Lung (tissue), 12 donors: ENCODE data around the gene PDRG1. TPM values are rescaled to one million over a fixed set of nuclear protein-coding genes. Genes with fewer than 3 reads are reported as not detected.

ENCODE experiments used
- ATAC-seq: fragments of 200-7000 bp; cut with Tn5 transposase; one replicate; pipeline ENCODE4 v1.9.1; 2020; ENCODE audit warnings: moderate number of reproducible peaks; ENCODE audit not compliant: insufficient read depth, low FRiP score
- DNase-seq, 3 donors: peaks; one replicate each; pipeline ENCODE4 v3.0.0-alpha.2; 2013 to 2017
- H3K27ac ChIP-seq, 2 donors: one replicate each; pipeline ENCODE4 v1.5.1; 2013; ENCODE audit warnings: mild to moderate bottlenecking in 2 of 2, moderate library complexity in 2 of 2, control low read depth in 1 of 2, inconsistent platforms in 1 of 2, low read depth in 1 of 2, low read length in 1 of 2
- H3K27me3 ChIP-seq, 3 donors: one replicate each; pipeline ENCODE4 v1.5.1; 2013; ENCODE audit warnings: low read length in 2 of 3; ENCODE audit not compliant: control insufficient read depth in 3 of 3, insufficient read depth in 3 of 3
- H3K36me3 ChIP-seq, 4 donors: one replicate each; pipeline ENCODE4 v1.5.1; 2013; ENCODE audit warnings: low read length in 4 of 4, mild to moderate bottlenecking in 1 of 4, moderate library complexity in 1 of 4; ENCODE audit not compliant: control insufficient read depth in 4 of 4, insufficient read depth in 4 of 4
- H3K4me1 ChIP-seq, 5 donors: one replicate each; pipeline ENCODE4 v1.5.1; 2013; ENCODE audit warnings: low read length in 5 of 5, mild to moderate bottlenecking in 2 of 5, moderate library complexity in 1 of 5; ENCODE audit not compliant: control insufficient read depth in 5 of 5, insufficient read depth in 5 of 5
- H3K4me3 ChIP-seq: one replicate; pipeline ENCODE4 v1.5.1; 2013; ENCODE audit warnings: mild to moderate bottlenecking, control low read depth, moderate library complexity
- H3K9ac ChIP-seq, 2 donors: one replicate each; pipeline ENCODE4 v1.5.1; 2013; ENCODE audit warnings: low read length in 2 of 2, control low read depth in 1 of 2; ENCODE audit not compliant: insufficient read depth in 1 of 2
- H3K9me3 ChIP-seq, 4 donors: one replicate each; pipeline ENCODE4 v1.5.1; 2013; ENCODE audit warnings: low read length in 3 of 4, mild to moderate bottlenecking in 1 of 4, moderate library complexity in 1 of 4; ENCODE audit not compliant: control insufficient read depth in 4 of 4, insufficient read depth in 3 of 4
- CTCF ChIP-seq: IDR thresholded peaks from 2 replicates; pipeline ENCODE4 v1.5.1; 2012; ENCODE audit warnings: mild to moderate bottlenecking; ENCODE audit errors: control extremely low read depth, extremely low read depth
- WGBS, 2 donors: extraction: QIAGEN DNeasy Blood & Tissue Kit; methylation state at CpG; one replicate each; pipeline ENCODE4 v1.1.7; 2013; 5-methylcytosine and 5-hydroxymethylcytosine counted together
- polyA plus RNA-seq, 2 donors: library from polyadenylated mRNA; stranded (reverse); fragments of 200-250 nt; gene quantifications; one replicate each; pipeline ENCODE4 v1.2.1, GENCODE V29; 2013
- total RNA-seq, 2 donors: library from RNA; depleted of rRNA in 1 of 2; stranded (reverse); fragments of >200 nt in 1 of 2; gene quantifications; one replicate each; pipeline ENCODE4 v1.2.1, GENCODE V29; 2014 to 2021
- donor health status: control.
- donor health status: control.
- donor health status: Bipolar disorder and iron deficiency.
- donor health status: healthy.
- donor health status: DM: yes; HTN: yes; CAD: no.

Gene PDRG1
- total and polyA plus RNA-seq, 4 donors = 6.3 to 13.0 (median 11.5) TPM

DNA sequence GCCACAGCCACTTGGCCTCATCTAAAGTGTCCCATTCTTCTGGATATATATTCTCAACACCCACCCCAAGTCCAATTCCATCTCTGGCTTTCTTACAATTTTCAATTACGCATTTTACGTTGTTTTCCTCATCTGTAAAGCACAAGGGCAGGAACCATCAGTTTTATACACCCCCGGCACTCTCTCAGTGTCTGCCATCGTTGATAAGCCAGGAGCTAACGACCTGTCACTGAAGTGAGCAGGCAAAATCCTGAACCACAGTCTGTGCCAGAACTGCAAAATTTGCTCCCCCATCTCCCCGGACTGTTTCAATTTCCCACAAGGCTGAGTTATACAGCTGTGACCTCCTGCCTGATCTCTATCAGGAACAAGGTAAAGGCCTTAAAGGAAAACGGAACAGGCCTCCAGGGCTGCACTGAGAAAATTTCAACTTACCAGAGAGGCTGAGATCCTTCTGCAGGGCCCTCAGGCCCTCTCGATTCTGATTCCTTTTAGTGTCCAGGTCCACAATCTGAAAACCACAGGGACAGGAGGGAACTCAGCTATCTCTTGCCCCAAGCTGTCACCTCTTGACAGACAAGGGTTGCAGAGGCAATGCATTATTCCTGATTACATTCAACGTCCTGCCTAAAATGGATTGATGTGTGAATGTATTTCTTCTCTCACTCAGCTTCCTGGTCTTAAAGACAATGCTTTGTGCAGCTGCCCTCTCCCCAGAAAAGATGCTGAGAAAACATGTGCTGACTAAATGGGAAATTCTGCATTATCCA lies 1.8 kb downstream of the PDRG1 start:
- 73 to 86% methylated on average over 9 of the region's 9 CpGs for WGBS, 2 donors
- H3K4me3 ChIP-seq = no peak overlapping the region
- no peaks in the 10 kb centered on the region for H3K27me3 ChIP-seq
- H3K4me1 ChIP-seq = peaks cover 6 to 22% (median 12%) of the 10 kb centered on the region in 5 donors
- no peak overlapping the region for H3K9ac ChIP-seq
- peaks cover 28 to 42% (median 37%) of the 10 kb centered on the region in 4 donors for H3K36me3 ChIP-seq
- no peak for ATAC-seq
- DNase-seq = no peak
- H3K9me3 ChIP-seq = peaks cover 0 to 6% (median under 1%) of the 10 kb centered on the region in 4 donors
- H3K27ac ChIP-seq = no peak overlapping the region
- no peak for TF ChIP-seq CTCF

GRCh38 chr20:31948008-31948407 lies 3.8 kb downstream of the PDRG1 start:
- Histone ChIP-seq H3K27me3 (no peaks in the 10 kb centered on the region), H3K4me3 (no peak overlapping the region), H3K9ac (no peak overlapping the region), H3K9me3 (peaks cover 0 to 6% (median under 1%) of the 10 kb centered on the region in 4 donors), H3K4me1 (peaks cover 6 to 31% (median 12%) of the 10 kb centered on the region in 5 donors), H3K36me3 (peaks cover 34 to 54% (median 41%) of the 10 kb centered on the region in 4 donors), H3K27ac (no peak overlapping the region)
- ATAC-seq = no peak
- no peak for TF ChIP-seq CTCF
- no peak for DNase-seq
- WGBS, 2 donors = 98% methylated on average over 2 of the region's 2 CpGs

DNA sequence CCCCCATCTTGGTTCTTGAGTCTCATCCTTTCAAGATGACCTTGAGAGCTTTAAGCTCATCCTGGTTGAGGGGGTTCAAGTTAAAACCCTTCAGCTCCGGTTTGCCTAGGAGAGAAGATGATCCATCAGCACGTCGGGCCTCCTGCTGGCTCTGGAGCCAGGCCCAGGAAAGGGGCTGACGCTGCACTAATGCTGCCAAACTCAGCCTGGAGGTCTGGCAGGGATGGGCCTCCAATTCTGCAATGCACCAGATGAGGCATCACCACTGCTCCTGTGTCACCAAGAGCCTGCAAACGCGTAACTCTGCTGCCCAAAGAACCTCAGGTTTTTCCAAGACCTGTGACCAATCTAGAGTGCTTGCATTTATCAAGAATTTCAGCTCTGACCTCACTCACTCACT lies 6.1 kb downstream of the PDRG1 start:
- Histone ChIP-seq H3K4me3 (no peak overlapping the region), H3K4me1 (peaks cover 4 to 28% (median 6%) of the 10 kb centered on the region in 5 donors), H3K27ac (no peak overlapping the region), H3K9ac (no peak overlapping the region), H3K27me3 (no peaks in the 10 kb centered on the region), H3K9me3 (peaks cover 0 to 6% (median under 1%) of the 10 kb centered on the region in 4 donors), H3K36me3 (peaks cover 34 to 58% (median 39%) of the 10 kb centered on the region in 4 donors)
- ATAC-seq (no peak), DNase-seq (peak in 2 of 3 donors; percentile 29 to 50)
- 80 to 90% methylated on average over 6 of the region's 6 CpGs for WGBS, 2 donors
- TF ChIP-seq CTCF = no peak
